ENCODE results near the gene TNS2. TPM values are rescaled to one million over a fixed set of nuclear protein-coding genes. Genes with fewer than 3 reads are reported as not detected.

TNS2 gene
- total and polyA plus RNA-seq, 10 of the 15 experiments (the other 5 are each of a cell fraction or from before 2014, with no cell fraction given), result 0.03 to 0.72 (median 0.16) TPM; not detected in 4

DNA sequence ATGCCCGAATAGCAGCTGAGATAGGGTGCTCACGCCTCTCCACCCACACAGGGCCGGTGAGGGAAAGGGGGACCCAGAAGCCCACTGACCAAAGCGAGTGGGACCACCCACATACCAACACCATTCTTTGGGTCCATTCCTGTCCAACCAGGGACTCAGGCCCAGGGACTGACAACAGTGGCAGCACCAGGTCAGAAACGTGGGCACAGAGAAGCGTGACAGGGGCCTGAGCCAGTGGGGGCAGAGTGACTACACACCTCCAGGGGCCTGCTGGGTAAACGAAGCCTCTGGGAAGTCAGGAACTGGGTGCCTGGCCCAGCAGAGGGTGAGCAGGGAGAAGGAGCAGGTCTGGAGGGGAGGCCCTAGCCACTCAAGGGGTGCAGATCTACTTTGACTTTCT is 15.6 kb downstream of the TNS2 start:
- SMC1A ChIA-PET (ENCODE audit: uncharacterized antibody, unreplicated experiment), result interaction anchor here (0.5 to 7.8 kb wide), 20 partner anchors 10 to 255 kb away, joined by 3 to 126 read pairs (median 4); partner anchors contain the start of genes SOAT2 and SPRYD3
- TF ChIP-seq IKZF1 (conservative IDR thresholded peaks at IDR 0.05) (no peak), ETV6 (conservative IDR thresholded peaks at IDR 0.05 in 1 of 2, IDR thresholded peaks at IDR 0.05 in 1 of 2; ENCODE audit: borderline replicate concordance in 1 of 2, low read depth in 1 of 2) (no peak), STAT1 (conservative IDR thresholded peaks at IDR 0.05) (no peak), MTA3 (IDR thresholded peaks at IDR 0.05; ENCODE audit: borderline replicate concordance, low read length) (no peak), SREBF2 (IDR thresholded peaks at IDR 0.05; ENCODE audit: low read length) (no peak), IRF4 (IDR thresholded peaks at IDR 0.05; ENCODE audit: low read depth, low read length) (no peak), ZBED1 (IDR thresholded peaks at IDR 0.05; ENCODE audit: borderline replicate concordance) (no peak), SIN3A (IDR thresholded peaks at IDR 0.05; ENCODE audit: low read depth, low read length) (no peak), RAD51 (IDR thresholded peaks at IDR 0.05) (no peak), TCF3 (IDR thresholded peaks at IDR 0.05; ENCODE audit: borderline replicate concordance, insufficient read depth, low read depth, low read length) (no peak), RBBP5 (conservative IDR thresholded peaks at IDR 0.05) (no peak), SMAD5 (IDR thresholded peaks at IDR 0.05; ENCODE audit: low read depth) (no peak), EP300 (IDR thresholded peaks at IDR 0.05; ENCODE audit: borderline replicate concordance in 1 of 2, control insufficient read depth in 1 of 2, low read depth in 2 of 2, low read length in 2 of 2) (no peak), ZNF384 (IDR thresholded peaks at IDR 0.05; ENCODE audit: borderline replicate concordance, low read depth, low read length) (no peak), MEF2A (IDR thresholded peaks at IDR 0.05; ENCODE audit: insufficient read depth, low read depth, low read length) (no peak)
- TF ChIP-seq, protein P1, sequence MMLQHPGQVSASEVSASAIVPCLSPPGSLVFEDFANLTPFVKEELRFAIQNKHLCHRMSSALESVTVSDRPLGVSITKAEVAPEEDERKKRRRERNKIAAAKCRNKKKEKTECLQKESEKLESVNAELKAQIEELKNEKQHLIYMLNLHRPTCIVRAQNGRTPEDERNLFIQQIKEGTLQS (IDR thresholded peaks at IDR 0.05; ENCODE audit: borderline replicate concordance, extremely low read depth, low read depth, low read length), result no peak
- TF ChIP-seq, protein P2, sequence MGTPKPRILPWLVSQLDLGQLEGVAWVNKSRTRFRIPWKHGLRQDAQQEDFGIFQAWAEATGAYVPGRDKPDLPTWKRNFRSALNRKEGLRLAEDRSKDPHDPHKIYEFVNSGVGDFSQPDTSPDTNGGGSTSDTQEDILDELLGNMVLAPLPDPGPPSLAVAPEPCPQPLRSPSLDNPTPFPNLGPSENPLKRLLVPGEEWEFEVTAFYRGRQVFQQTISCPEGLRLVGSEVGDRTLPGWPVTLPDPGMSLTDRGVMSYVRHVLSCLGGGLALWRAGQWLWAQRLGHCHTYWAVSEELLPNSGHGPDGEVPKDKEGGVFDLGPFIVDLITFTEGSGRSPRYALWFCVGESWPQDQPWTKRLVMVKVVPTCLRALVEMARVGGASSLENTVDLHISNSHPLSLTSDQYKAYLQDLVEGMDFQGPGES (IDR thresholded peaks at IDR 0.05), result no peak
- TF ChIP-seq, protein P3, sequence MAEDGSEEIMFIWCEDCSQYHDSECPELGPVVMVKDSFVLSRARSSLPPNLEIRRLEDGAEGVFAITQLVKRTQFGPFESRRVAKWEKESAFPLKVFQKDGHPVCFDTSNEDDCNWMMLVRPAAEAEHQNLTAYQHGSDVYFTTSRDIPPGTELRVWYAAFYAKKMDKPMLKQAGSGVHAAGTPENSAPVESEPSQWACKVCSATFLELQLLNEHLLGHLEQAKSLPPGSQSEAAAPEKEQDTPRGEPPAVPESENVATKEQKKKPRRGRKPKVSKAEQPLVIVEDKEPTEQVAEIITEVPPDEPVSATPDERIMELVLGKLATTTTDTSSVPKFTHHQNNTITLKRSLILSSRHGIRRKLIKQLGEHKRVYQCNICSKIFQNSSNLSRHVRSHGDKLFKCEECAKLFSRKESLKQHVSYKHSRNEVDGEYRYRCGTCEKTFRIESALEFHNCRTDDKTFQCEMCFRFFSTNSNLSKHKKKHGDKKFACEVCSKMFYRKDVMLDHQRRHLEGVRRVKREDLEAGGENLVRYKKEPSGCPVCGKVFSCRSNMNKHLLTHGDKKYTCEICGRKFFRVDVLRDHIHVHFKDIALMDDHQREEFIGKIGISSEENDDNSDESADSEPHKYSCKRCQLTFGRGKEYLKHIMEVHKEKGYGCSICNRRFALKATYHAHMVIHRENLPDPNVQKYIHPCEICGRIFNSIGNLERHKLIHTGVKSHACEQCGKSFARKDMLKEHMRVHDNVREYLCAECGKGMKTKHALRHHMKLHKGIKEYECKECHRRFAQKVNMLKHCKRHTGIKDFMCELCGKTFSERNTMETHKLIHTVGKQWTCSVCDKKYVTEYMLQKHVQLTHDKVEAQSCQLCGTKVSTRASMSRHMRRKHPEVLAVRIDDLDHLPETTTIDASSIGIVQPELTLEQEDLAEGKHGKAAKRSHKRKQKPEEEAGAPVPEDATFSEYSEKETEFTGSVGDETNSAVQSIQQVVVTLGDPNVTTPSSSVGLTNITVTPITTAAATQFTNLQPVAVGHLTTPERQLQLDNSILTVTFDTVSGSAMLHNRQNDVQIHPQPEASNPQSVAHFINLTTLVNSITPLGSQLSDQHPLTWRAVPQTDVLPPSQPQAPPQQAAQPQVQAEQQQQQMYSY (CRISPR knock-in tag; IDR thresholded peaks at IDR 0.05), result no peak
- no peak for ATAC-seq
- Histone ChIP-seq H3K9ac (ENCODE audit: control insufficient read depth, insufficient read depth, low read length) (no peak overlapping the region), H3K79me2 (ENCODE audit: control insufficient read depth, insufficient read depth, low read length) (no peaks in the 10 kb centered on the region), H4K20me1 (ENCODE audit: control insufficient read depth, insufficient read depth) (no peaks in the 10 kb centered on the region; the same call in 1 of the 2 replicates), H2AFZ (ENCODE audit: control insufficient read depth, low read depth, low read length) (no peak overlapping the region), H3K27ac (ENCODE audit: control insufficient read depth, insufficient read depth) (no peak overlapping the region), H3K4me1 (ENCODE audit: control insufficient read depth, insufficient read depth, low read length) (no peaks in the 10 kb centered on the region), H3K9me3 (replicated peaks; ENCODE audit: control insufficient read depth, insufficient read depth, low read length) (no peaks in the 10 kb centered on the region), H3K4me2 (ENCODE audit: control insufficient read depth, insufficient read depth) (no peak overlapping the region), H3K27me3 (replicated peaks in 1 of 2; ENCODE audit: control insufficient read depth in 2 of 2, insufficient read depth in 2 of 2, low read length in 1 of 2) (no peaks in the 10 kb centered on the region), H3K4me3 (no peak overlapping the region), H3K36me3 (ENCODE audit: control insufficient read depth in 2 of 2, insufficient read depth in 2 of 2, low read length in 1 of 2) (peaks cover 6 to 7% of the 10 kb centered on the region in 2 experiments; a peak in 3 of 4 replicates)
- in situ Hi-C loops (cut with MboI), result no loop called here
- 64% methylated on average over 7 of the region's 7 CpGs for WGBS (ENCODE audit: insufficient coverage, insufficient replicate concordance, low lambda C conversion rate, missing lambda C conversion rate)
- no peak for DNase-seq (ENCODE audit: low read depth, low spot score)
- FAIRE-seq, result no peak
- CTCF ChIA-PET, result interaction anchor here (0.7 to 12.1 kb wide), 43 partner anchors 8 to 317 kb away, joined by 3 to 355 read pairs (median 6); partner anchors contain the start of genes AAAS, EIF4B, ESPL1 and IGFBP6
- POLR2A ChIA-PET, result interaction anchor here (0.7 to 2.6 kb wide), 5 partner anchors 11 to 37 kb away, joined by 3 to 7 read pairs (median 3); partner anchors contain the start of genes IGFBP6, SOAT2 and SPRYD3
- intact Hi-C loops (cut with micrococcal nuclease; ENCODE audit: unreplicated experiment), result loop anchor here (5.0 kb wide), 1 partner anchor 92 kb away; no protein-coding TSS in a partner anchor
- RAD21 ChIA-PET (ENCODE audit: unreplicated experiment), result interaction anchor here (0.8 to 4.5 kb wide), 19 partner anchors 12 to 279 kb away, joined by 3 to 84 read pairs (median 5); partner anchors contain the start of genes IGFBP6, SOAT2 and SPRYD3
- TSS peak; percentile 33 for BruUV-seq (replicated peaks)

Measured in GM12878 (cell line).